A673 (cell line): ENCODE results near the gene MAML3. TPM values are rescaled to one million over a fixed set of nuclear protein-coding genes. Genes with fewer than 3 reads are reported as not detected.

Experiments
- BruUV-seq: library from RNA; stranded (reverse); fragments of 400-500 nt; replicated peaks from 2 replicates; lab custom pipeline; 2021; lab: Mats Ljungman, UMichigan
- CTCF ChIA-PET: fragments of 300-600 bp; sonication (Branson Sonifier 250); formaldehyde crosslinking; loops from one replicate; lab custom pipeline; 2022; ENCODE audit warnings: antibody characterized with exemption; lab: Charles Lee
- POLR2A ChIA-PET: fragments of 300-600 bp; sonication (Branson Sonifier 250); formaldehyde crosslinking; loops from one replicate; lab custom pipeline; 2022; ENCODE audit warnings: antibody characterized with exemption; ENCODE audit not compliant: low non-redundant PET; lab: Charles Lee
- DNase-seq: peaks from one replicate; pipeline ENCODE4 v3.0.0-alpha.2; 2015; ENCODE audit warnings: low spot score
- H3K27ac ChIP-seq: fragments of 200-600 bp; sonication (generic); 2 replicates; pipeline ENCODE4 v1.5.1; 2016; ENCODE audit warnings: mixed run types, low read depth, mild to moderate bottlenecking, mixed read lengths, antibody characterized with exemption, low read length; ENCODE audit not compliant: poor library complexity, severe bottlenecking
- H3K27me3 ChIP-seq: fragments of 200-600 bp; sonication (generic); replicated peaks from 2 replicates; pipeline ENCODE4 v1.6.1; 2017; ENCODE audit warnings: mixed run types, low read depth, mild to moderate bottlenecking, mixed read lengths, antibody characterized with exemption, low read length; ENCODE audit not compliant: insufficient read depth, poor library complexity
- H3K36me3 ChIP-seq: fragments of 200-600 bp; sonication (generic); 2 replicates; pipeline ENCODE4 v1.6.1; 2016; ENCODE audit warnings: mixed run types, mild to moderate bottlenecking, mixed read lengths, antibody characterized with exemption, low read length; ENCODE audit not compliant: insufficient read depth, poor library complexity, severe bottlenecking
- H3K4me1 ChIP-seq: fragments of 200-600 bp; sonication (generic); 2 replicates; pipeline ENCODE4 v1.6.1; 2017; ENCODE audit warnings: mixed run types, mild to moderate bottlenecking, mixed read lengths, antibody characterized with exemption, low read length; ENCODE audit not compliant: insufficient read depth, poor library complexity, severe bottlenecking
- H3K4me3 ChIP-seq: fragments of 200-600 bp; sonication (generic); 2 replicates; pipeline ENCODE4 v1.5.1; 2016; ENCODE audit warnings: low read depth, mixed run types, mild to moderate bottlenecking, mixed read lengths, low read length; ENCODE audit not compliant: poor library complexity, severe bottlenecking
- H3K9me3 ChIP-seq: fragments of 200-600 bp; sonication (generic); 2 replicates; pipeline ENCODE4 v1.6.1; 2016; ENCODE audit warnings: mixed run types, low read depth, mild to moderate bottlenecking, mixed read lengths, antibody characterized with exemption, low read length; ENCODE audit not compliant: poor library complexity, severe bottlenecking
- EZH2 ChIP-seq: fragments of 200-600 bp; sonication (generic); IDR thresholded peaks from 2 replicates; pipeline ENCODE4 v1.6.1; 2017; ENCODE audit warnings: borderline replicate concordance, low read depth, mild to moderate bottlenecking, mixed read lengths, antibody characterized with exemption, low read length; ENCODE audit not compliant: poor library complexity, severe bottlenecking
- intact Hi-C: fragments of 100-400 bp; cut with micrococcal nuclease; formaldehyde crosslinking; loops from one replicate; pipeline ENCODE4 v1.10.0; 2022; ENCODE audit not compliant: unreplicated experiment
- total RNA-seq: library from RNA; stranded (reverse); gene quantifications from 2 replicates; pipeline ENCODE4 v1.2.3, GENCODE V29; 2021
- TF ChIP-seq, protein P1 (sequence below): fragments of 300-800, 200-600 bp; sonication (generic); conservative IDR thresholded peaks from 2 replicates; pipeline ENCODE4 v1.5.1; 2017; ENCODE audit warnings: low read depth, mild to moderate bottlenecking, antibody characterized with exemption, low read length, moderate library complexity, mixed read lengths

Gene MAML3
- total RNA-seq, 1 experiment from 2014 or later = 3.7 TPM

DNA sequence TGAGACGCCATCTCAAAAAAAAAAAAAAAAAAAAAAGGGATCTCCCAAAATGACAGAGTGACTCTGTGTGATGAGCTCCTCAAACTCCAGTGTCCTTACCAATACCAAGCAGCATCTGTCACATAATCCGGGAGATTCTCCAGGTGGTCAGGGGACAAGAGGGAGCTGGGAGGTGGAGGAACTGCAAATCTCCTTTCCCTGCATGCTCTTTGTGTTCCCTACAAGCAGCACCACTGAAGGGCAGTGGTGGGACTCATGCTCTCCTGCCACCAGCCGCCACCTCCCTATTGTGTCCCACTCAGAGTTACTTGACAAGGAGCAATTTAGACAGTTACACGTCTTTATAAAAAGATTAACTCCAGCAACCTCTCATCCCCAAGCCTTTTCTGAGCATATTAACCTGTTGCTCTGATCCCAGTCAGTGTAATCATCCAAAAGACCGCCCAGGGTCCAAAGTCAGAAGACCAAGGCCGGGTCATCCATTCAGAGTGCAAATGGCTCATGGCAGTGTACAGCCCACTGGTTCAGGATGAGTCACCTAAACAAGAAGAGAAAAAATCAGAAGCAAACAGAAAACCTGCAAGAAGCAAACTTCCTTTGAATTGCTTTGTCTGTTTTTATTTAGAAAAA is 464.8 kb downstream of the MAML3 start:
- Histone ChIP-seq H3K9me3 (no peaks in the 10 kb centered on the region), H3K27ac (no peak overlapping the region), H3K27me3 (no peaks in the 10 kb centered on the region), H3K36me3 (no peaks in the 10 kb centered on the region), H3K4me3 (no peak overlapping the region), H3K4me1 (no peaks in the 10 kb centered on the region)
- intact Hi-C loops = no loop called here
- ChIA-PET POLR2A (no interaction called here), CTCF (interaction anchor here (0.6 to 0.7 kb wide), 2 partner anchors 585 to 635 kb away, joined by 5 read pairs; no protein-coding TSS in a partner anchor)
- BruUV-seq = no TSS peak
- TF ChIP-seq, protein P1, sequence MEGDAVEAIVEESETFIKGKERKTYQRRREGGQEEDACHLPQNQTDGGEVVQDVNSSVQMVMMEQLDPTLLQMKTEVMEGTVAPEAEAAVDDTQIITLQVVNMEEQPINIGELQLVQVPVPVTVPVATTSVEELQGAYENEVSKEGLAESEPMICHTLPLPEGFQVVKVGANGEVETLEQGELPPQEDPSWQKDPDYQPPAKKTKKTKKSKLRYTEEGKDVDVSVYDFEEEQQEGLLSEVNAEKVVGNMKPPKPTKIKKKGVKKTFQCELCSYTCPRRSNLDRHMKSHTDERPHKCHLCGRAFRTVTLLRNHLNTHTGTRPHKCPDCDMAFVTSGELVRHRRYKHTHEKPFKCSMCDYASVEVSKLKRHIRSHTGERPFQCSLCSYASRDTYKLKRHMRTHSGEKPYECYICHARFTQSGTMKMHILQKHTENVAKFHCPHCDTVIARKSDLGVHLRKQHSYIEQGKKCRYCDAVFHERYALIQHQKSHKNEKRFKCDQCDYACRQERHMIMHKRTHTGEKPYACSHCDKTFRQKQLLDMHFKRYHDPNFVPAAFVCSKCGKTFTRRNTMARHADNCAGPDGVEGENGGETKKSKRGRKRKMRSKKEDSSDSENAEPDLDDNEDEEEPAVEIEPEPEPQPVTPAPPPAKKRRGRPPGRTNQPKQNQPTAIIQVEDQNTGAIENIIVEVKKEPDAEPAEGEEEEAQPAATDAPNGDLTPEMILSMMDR = no peak
- TF ChIP-seq EZH2 = no peak
- DNase-seq = no peak

DNA sequence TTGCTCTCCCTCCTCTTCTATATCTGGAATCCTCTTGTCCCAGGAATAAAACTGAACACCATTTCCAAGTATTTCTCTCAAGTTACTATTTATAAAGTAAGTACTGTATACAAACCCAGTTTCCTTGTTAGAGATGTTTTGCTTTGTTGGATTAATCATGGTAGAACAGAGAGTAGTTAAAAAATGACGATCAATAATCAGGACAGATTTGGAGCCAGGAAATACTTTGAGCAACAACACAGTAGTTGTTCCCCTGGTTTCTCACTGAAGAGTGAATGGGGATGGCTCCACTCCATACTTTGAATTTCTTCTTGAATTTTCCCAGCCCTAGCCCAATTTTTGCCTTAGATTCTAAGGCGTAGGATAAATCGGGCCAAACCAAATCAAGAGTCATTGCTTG is 467.0 kb downstream of the MAML3 start:
- Histone ChIP-seq H3K27me3 (no peaks in the 10 kb centered on the region), H3K27ac (no peak overlapping the region), H3K36me3 (no peaks in the 10 kb centered on the region), H3K4me1 (peaks cover 3% of the 10 kb centered on the region), H3K4me3 (no peak overlapping the region), H3K9me3 (no peaks in the 10 kb centered on the region)
- no peak for DNase-seq
- BruUV-seq = no TSS peak
- POLR2A ChIA-PET = no interaction called here
- TF ChIP-seq, protein P1 = no peak
- TF ChIP-seq EZH2 = no peak
- CTCF ChIA-PET = no interaction called here
- intact Hi-C loops = no loop called here

DNA sequence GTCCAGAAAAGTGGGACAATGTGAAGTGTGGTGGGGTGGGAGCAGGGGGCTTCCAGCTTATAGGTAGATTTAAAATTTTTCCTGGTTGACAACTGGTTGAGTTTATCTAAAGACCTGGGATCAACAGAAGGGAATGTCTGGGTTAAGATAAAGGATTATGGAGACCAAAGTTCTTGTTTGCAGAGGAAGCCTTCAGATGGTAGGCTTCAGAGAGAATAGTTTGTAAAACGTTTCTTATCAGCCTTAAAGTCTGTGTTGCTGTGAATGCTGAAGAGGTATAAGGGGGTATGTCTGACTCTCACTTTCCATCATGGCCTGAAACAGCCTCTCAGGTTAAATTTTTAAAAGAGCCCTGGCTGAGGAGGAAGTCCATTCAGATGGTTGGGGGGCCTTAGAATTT is 467.9 kb downstream of the MAML3 start:
- DNase-seq = no peak
- Histone ChIP-seq H3K27ac (no peak overlapping the region), H3K9me3 (no peaks in the 10 kb centered on the region), H3K4me3 (no peak overlapping the region), H3K36me3 (no peaks in the 10 kb centered on the region), H3K4me1 (peaks cover 3% of the 10 kb centered on the region), H3K27me3 (no peaks in the 10 kb centered on the region)
- intact Hi-C loops = no loop called here
- CTCF ChIA-PET = no interaction called here
- no TSS peak for BruUV-seq
- POLR2A ChIA-PET = no interaction called here
- no peak for TF ChIP-seq EZH2
- TF ChIP-seq, protein P1 = no peak
